AG10803 (cell line): ENCODE data around the gene TPK1.

Source experiments
- DNase-seq: peaks from one replicate; pipeline ENCODE4 v3.0.0; 2010; ENCODE audit warnings: low read depth
- H3K4me3 ChIP-seq: 2 replicates; pipeline ENCODE4 v1.5.1; 2011; ENCODE audit warnings: mild to moderate bottlenecking, low read length, control low read depth
- CTCF ChIP-seq: conservative IDR thresholded peaks from 2 replicates; pipeline ENCODE4 v1.5.1; 2011; ENCODE audit warnings: mild to moderate bottlenecking, low read length, control low read depth, inconsistent platforms

TPK1 gene

GRCh38 chr7:144403102-144403501 lies 432.8 kb downstream of the TPK1 start:
- DNase-seq = no peak
- H3K4me3 ChIP-seq = no peak overlapping the region
- TF ChIP-seq CTCF = no peak
